WTC11 (cell line): ENCODE measurements around the gene CXCL8. TPM values are rescaled to one million over a fixed set of nuclear protein-coding genes. Genes with fewer than 3 reads are reported as not detected.

Experiments used
- ATAC-seq: fragments of 200-7000 bp; cut with Tn5 transposase; 2 replicates; pipeline ENCODE4 v1.10.0; 2021; ENCODE audit warnings: mild to moderate bottlenecking, moderate library complexity
- CTCF ChIA-PET: fragments of 300-600 bp; sonication (Branson Sonifier 250); formaldehyde crosslinking; loops from one replicate; lab custom pipeline; 2021; ENCODE audit warnings: antibody characterized with exemption; lab: Charles Lee
- POLR2A ChIA-PET: fragments of 350-600 bp; sonication (Branson Sonifier 250); formaldehyde crosslinking; loops from one replicate; lab custom pipeline; 2021; ENCODE audit warnings: antibody characterized with exemption; lab: Charles Lee
- DNase-seq: peaks from one replicate; pipeline ENCODE4 v3.0.0; 2021; ENCODE audit warnings: low spot score
- H3K27ac Mint-ChIP-seq: 2 replicates; pipeline ENCODE4 v1.8.0; 2021; ENCODE audit warnings: mixed read lengths
- H3K27me3 Mint-ChIP-seq: 2 replicates; pipeline ENCODE4 v1.8.0; 2021; ENCODE audit warnings: low read depth, mild to moderate bottlenecking, moderate library complexity, mixed read lengths
- H3K36me3 Mint-ChIP-seq: 2 replicates; pipeline ENCODE4 v1.8.0; 2021; ENCODE audit warnings: mixed read lengths
- H3K4me1 Mint-ChIP-seq: 2 replicates; pipeline ENCODE4 v1.8.0; 2022; ENCODE audit warnings: mixed read lengths
- H3K4me3 Mint-ChIP-seq: 2 replicates; pipeline ENCODE4 v1.8.0; 2021; ENCODE audit warnings: mild to moderate bottlenecking, moderate library complexity, mixed read lengths
- H3K9me3 Mint-ChIP-seq: 2 replicates; pipeline ENCODE4 v1.8.0; 2021; ENCODE audit warnings: mixed read lengths
- CREB1 ChIP-seq: sonication (generic); formaldehyde crosslinking; IDR thresholded peaks from 2 replicates; pipeline ENCODE4 v1.8.0; 2023; ENCODE audit warnings: mild to moderate bottlenecking, missing genetic modification reagents
- EMX1 ChIP-seq: fragments of 250-450 bp; sonication (Bioruptor Pico); IDR thresholded peaks from 2 replicates; pipeline ENCODE4 v1.8.0; 2021; ENCODE audit warnings: mild to moderate bottlenecking
- ETV6 ChIP-seq: sonication (generic); formaldehyde crosslinking; IDR thresholded peaks from 2 replicates; pipeline ENCODE4 v1.8.1; 2022; ENCODE audit warnings: mild to moderate bottlenecking, missing genetic modification reagents
- FOXK1 ChIP-seq: sonication (generic); formaldehyde crosslinking; IDR thresholded peaks from 2 replicates; pipeline ENCODE4 v1.8.0; 2022; ENCODE audit warnings: mild to moderate bottlenecking, moderate library complexity, missing genetic modification reagents
- GRHL2 ChIP-seq: fragments of 250-450 bp; sonication (Bioruptor Pico); IDR thresholded peaks from 2 replicates; pipeline ENCODE4 v1.8.0; 2022; ENCODE audit warnings: mild to moderate bottlenecking, moderate library complexity; ENCODE audit not compliant: insufficient replicate concordance, severe bottlenecking
- KAT7 ChIP-seq: sonication (generic); formaldehyde crosslinking; IDR thresholded peaks from 2 replicates; pipeline ENCODE4 v1.8.1; 2023; ENCODE audit warnings: missing genetic modification reagents, mild to moderate bottlenecking, borderline replicate concordance
- MYBL2 ChIP-seq: sonication (generic); formaldehyde crosslinking; IDR thresholded peaks from 2 replicates; pipeline ENCODE4 v1.8.1; 2023; ENCODE audit warnings: mild to moderate bottlenecking, moderate library complexity, missing genetic modification reagents
- NFATC4 ChIP-seq: fragments of 250-450 bp; sonication (Bioruptor Pico); IDR thresholded peaks from 2 replicates; pipeline ENCODE4 v1.9.0; 2021; ENCODE audit warnings: mild to moderate bottlenecking
- NFE2L1 ChIP-seq: sonication (generic); formaldehyde crosslinking; IDR thresholded peaks from 2 replicates; pipeline ENCODE4 v1.8.1; 2023; ENCODE audit warnings: missing genetic modification reagents
- PRRX2 ChIP-seq: fragments of 250-450 bp; sonication (Bioruptor Pico); IDR thresholded peaks from 2 replicates; pipeline ENCODE4 v1.8.0; 2021; ENCODE audit warnings: mild to moderate bottlenecking
- RORB ChIP-seq: fragments of 250-450 bp; sonication (Bioruptor Pico); IDR thresholded peaks from 2 replicates; pipeline ENCODE4 v1.9.0; 2021; ENCODE audit warnings: mild to moderate bottlenecking
- SOX15 ChIP-seq: fragments of 250-450 bp; sonication (Bioruptor Pico); IDR thresholded peaks from 2 replicates; pipeline ENCODE4 v1.9.0; 2021; ENCODE audit warnings: mild to moderate bottlenecking
- TEAD1 ChIP-seq: sonication (generic); formaldehyde crosslinking; IDR thresholded peaks from 2 replicates; pipeline ENCODE4 v1.8.0; 2022; ENCODE audit warnings: mild to moderate bottlenecking, missing genetic modification reagents
- TP53 ChIP-seq: sonication (generic); formaldehyde crosslinking; IDR thresholded peaks from 2 replicates; pipeline ENCODE4 v1.8.1; 2023; ENCODE audit warnings: mild to moderate bottlenecking, missing genetic modification reagents
- ZNF121 ChIP-seq: sonication (generic); formaldehyde crosslinking; IDR thresholded peaks from 2 replicates; pipeline ENCODE4 v1.8.0; 2023; ENCODE audit warnings: missing genetic modification reagents
- ZNF138 ChIP-seq: sonication (generic); formaldehyde crosslinking; conservative IDR thresholded peaks from 2 replicates; pipeline ENCODE4 v1.8.1; 2022; ENCODE audit warnings: mild to moderate bottlenecking, moderate library complexity, missing genetic modification reagents
- ZNF232 ChIP-seq: sonication (generic); formaldehyde crosslinking; IDR thresholded peaks from 2 replicates; pipeline ENCODE4 v1.8.0; 2022; ENCODE audit warnings: mild to moderate bottlenecking, missing genetic modification reagents
- ZNF263 ChIP-seq: sonication (generic); formaldehyde crosslinking; IDR thresholded peaks from 2 replicates; pipeline ENCODE4 v1.8.1; 2022; ENCODE audit warnings: low read depth, mild to moderate bottlenecking, moderate library complexity, missing genetic modification reagents
- ZNF416 ChIP-seq: fragments of 250-450 bp; sonication (Bioruptor Pico); IDR thresholded peaks from 2 replicates; pipeline ENCODE4 v1.9.0; 2021; ENCODE audit warnings: mild to moderate bottlenecking, inconsistent platforms
- ZNF671 ChIP-seq: fragments of 250-450 bp; sonication (Bioruptor Pico); IDR thresholded peaks from 2 replicates; pipeline ENCODE4 v1.8.0; 2021; ENCODE audit warnings: mild to moderate bottlenecking
- total RNA-seq: library from RNA; stranded (reverse); gene quantifications from 3 replicates; pipeline ENCODE4 v1.2.3, GENCODE V29; 2021
- TF ChIP-seq, protein P1 (sequence below): fragments of 200-600 bp; IDR thresholded peaks from 2 replicates; pipeline ENCODE4 v1.8.0; 2022; ENCODE audit warnings: antibody characterized with exemption
- TF ChIP-seq, protein P2 (sequence below): sonication (generic); formaldehyde crosslinking; IDR thresholded peaks from 2 replicates; pipeline ENCODE4 v1.8.0; 2022; ENCODE audit warnings: mild to moderate bottlenecking, missing genetic modification reagents
- TF ChIP-seq, protein P3 (sequence below): sonication (generic); formaldehyde crosslinking; conservative IDR thresholded peaks from 2 replicates; pipeline ENCODE4 v1.8.1; 2023; ENCODE audit warnings: mild to moderate bottlenecking, low read depth, missing genetic modification reagents, moderate library complexity
- TF ChIP-seq, protein P4 (sequence below): fragments of 250-450 bp; sonication (Bioruptor Pico); IDR thresholded peaks from 2 replicates; pipeline ENCODE4 v1.9.0; 2021; ENCODE audit warnings: moderate library complexity, mild to moderate bottlenecking, inconsistent platforms, borderline replicate concordance
- TF ChIP-seq, protein P5 (sequence below): sonication (generic); formaldehyde crosslinking; IDR thresholded peaks from 2 replicates; pipeline ENCODE4 v1.8.0; 2022; ENCODE audit warnings: mild to moderate bottlenecking, missing genetic modification reagents
- TF ChIP-seq, protein P6 (sequence below): sonication (generic); formaldehyde crosslinking; IDR thresholded peaks from 2 replicates; pipeline ENCODE4 v1.8.0; 2023; ENCODE audit warnings: missing genetic modification reagents, mild to moderate bottlenecking, borderline replicate concordance

CXCL8 gene
- total RNA-seq, 1 experiment from 2014 or later: not detected

DNA sequence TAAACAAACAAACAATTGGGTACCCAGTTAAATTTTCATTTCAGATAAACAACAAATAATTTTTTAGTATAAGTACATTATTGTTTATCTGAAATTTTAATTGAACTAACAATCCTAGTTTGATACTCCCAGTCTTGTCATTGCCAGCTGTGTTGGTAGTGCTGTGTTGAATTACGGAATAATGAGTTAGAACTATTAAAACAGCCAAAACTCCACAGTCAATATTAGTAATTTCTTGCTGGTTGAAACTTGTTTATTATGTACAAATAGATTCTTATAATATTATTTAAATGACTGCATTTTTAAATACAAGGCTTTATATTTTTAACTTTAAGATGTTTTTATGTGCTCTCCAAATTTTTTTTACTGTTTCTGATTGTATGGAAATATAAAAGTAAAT is 2.9 kb downstream of the CXCL8 start (continued):
- TF ChIP-seq, protein P1, sequence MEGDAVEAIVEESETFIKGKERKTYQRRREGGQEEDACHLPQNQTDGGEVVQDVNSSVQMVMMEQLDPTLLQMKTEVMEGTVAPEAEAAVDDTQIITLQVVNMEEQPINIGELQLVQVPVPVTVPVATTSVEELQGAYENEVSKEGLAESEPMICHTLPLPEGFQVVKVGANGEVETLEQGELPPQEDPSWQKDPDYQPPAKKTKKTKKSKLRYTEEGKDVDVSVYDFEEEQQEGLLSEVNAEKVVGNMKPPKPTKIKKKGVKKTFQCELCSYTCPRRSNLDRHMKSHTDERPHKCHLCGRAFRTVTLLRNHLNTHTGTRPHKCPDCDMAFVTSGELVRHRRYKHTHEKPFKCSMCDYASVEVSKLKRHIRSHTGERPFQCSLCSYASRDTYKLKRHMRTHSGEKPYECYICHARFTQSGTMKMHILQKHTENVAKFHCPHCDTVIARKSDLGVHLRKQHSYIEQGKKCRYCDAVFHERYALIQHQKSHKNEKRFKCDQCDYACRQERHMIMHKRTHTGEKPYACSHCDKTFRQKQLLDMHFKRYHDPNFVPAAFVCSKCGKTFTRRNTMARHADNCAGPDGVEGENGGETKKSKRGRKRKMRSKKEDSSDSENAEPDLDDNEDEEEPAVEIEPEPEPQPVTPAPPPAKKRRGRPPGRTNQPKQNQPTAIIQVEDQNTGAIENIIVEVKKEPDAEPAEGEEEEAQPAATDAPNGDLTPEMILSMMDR: no peak
- no peak for TF ChIP-seq KAT7
- no peak for TF ChIP-seq TP53 (CRISPR knock-in tag)
- no peak for TF ChIP-seq CREB1
- no peak for TF ChIP-seq EMX1
- TF ChIP-seq, protein P2, sequence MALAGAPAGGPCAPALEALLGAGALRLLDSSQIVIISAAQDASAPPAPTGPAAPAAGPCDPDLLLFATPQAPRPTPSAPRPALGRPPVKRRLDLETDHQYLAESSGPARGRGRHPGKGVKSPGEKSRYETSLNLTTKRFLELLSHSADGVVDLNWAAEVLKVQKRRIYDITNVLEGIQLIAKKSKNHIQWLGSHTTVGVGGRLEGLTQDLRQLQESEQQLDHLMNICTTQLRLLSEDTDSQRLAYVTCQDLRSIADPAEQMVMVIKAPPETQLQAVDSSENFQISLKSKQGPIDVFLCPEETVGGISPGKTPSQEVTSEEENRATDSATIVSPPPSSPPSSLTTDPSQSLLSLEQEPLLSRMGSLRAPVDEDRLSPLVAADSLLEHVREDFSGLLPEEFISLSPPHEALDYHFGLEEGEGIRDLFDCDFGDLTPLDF (CRISPR knock-in tag): no peak
- TF ChIP-seq NFE2L1: no peak

DNA sequence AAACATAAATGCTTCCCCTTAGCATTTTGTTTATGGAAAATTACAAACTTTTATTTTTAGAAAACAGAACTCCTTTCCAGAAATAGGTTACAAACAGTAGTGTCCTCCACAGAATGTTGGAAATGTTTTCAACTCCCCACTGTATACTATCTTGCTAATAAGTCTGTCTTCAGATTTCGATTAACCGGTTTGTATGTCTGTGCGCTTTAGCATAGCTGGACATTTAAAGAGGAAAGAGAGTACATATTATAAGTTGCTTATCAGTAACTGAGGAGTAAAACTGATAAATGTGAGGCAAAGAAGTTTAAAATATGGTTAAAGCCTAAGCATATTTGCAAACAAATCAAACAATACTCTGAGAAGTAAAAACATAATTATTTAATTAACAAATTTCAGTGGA is 3.4 kb downstream of the CXCL8 start:
- DNase-seq (no peak), ATAC-seq (no peak)
- Mint-ChIP-seq H3K27ac (no peak overlapping the region), H3K27me3 (no peaks in the 10 kb centered on the region), H3K4me1 (no peaks in the 10 kb centered on the region), H3K9me3 (no peaks in the 10 kb centered on the region), H3K4me3 (no peak overlapping the region), H3K36me3 (no peaks in the 10 kb centered on the region)
- ChIA-PET CTCF (no interaction called here), POLR2A (no interaction called here)
- TF ChIP-seq, protein P3, sequence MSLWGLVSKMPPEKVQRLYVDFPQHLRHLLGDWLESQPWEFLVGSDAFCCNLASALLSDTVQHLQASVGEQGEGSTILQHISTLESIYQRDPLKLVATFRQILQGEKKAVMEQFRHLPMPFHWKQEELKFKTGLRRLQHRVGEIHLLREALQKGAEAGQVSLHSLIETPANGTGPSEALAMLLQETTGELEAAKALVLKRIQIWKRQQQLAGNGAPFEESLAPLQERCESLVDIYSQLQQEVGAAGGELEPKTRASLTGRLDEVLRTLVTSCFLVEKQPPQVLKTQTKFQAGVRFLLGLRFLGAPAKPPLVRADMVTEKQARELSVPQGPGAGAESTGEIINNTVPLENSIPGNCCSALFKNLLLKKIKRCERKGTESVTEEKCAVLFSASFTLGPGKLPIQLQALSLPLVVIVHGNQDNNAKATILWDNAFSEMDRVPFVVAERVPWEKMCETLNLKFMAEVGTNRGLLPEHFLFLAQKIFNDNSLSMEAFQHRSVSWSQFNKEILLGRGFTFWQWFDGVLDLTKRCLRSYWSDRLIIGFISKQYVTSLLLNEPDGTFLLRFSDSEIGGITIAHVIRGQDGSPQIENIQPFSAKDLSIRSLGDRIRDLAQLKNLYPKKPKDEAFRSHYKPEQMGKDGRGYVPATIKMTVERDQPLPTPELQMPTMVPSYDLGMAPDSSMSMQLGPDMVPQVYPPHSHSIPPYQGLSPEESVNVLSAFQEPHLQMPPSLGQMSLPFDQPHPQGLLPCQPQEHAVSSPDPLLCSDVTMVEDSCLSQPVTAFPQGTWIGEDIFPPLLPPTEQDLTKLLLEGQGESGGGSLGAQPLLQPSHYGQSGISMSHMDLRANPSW: no peak
- no peak for TF ChIP-seq KAT7
- TF ChIP-seq ZNF671 (CRISPR knock-in tag): no peak
- no peak for TF ChIP-seq SOX15 (CRISPR knock-in tag)
- no peak for TF ChIP-seq MYBL2 (CRISPR knock-in tag)
- no peak for TF ChIP-seq TEAD1 (CRISPR knock-in tag)
- TF ChIP-seq, protein P4, sequence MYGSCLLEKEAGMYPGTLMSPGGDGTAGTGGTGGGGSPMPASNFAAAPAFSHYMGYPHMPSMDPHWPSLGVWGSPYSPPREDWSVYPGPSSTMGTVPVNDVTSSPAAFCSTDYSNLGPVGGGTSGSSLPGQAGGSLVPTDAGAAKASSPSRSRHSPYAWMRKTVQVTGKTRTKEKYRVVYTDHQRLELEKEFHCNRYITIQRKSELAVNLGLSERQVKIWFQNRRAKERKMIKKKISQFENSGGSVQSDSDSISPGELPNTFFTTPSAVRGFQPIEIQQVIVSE (CRISPR knock-in tag): no peak
- no peak for TF ChIP-seq NFATC4 (CRISPR knock-in tag)
- no peak for TF ChIP-seq FOXK1 (CRISPR knock-in tag)
- no peak for TF ChIP-seq ZNF138 (CRISPR knock-in tag)
- TF ChIP-seq ETV6 (CRISPR knock-in tag): no peak
- TF ChIP-seq, protein P5, sequence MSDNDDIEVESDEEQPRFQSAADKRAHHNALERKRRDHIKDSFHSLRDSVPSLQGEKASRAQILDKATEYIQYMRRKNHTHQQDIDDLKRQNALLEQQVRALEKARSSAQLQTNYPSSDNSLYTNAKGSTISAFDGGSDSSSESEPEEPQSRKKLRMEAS (CRISPR knock-in tag): no peak
- no peak for TF ChIP-seq RORB (CRISPR knock-in tag)

DNA sequence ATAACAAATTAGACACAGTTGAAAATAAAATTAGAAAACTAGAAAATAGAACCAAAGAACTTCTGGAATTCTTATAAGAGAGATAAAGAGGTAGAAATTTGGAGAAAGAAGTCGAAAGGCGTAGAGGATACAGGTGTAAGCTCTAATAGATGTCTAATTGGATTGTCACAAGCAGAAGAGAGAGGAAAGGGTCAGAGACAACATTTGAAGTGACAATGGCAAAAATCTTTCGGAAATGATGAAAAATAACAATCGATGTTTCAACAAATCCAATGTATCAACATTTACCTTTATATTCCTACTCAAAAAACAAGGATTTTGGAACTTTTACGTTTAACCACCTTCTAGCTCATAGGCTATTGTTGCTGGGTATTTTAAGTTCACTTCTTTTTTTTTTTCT is 3.8 kb downstream of the CXCL8 start:
- no peak for TF ChIP-seq TP53 (CRISPR knock-in tag)
- no peak for TF ChIP-seq ZNF121 (CRISPR knock-in tag)
- TF ChIP-seq ZNF416 (CRISPR knock-in tag): no peak
- TF ChIP-seq ZNF263 (CRISPR knock-in tag): no peak
- TF ChIP-seq ZNF232 (CRISPR knock-in tag): no peak
- TF ChIP-seq, protein P6, sequence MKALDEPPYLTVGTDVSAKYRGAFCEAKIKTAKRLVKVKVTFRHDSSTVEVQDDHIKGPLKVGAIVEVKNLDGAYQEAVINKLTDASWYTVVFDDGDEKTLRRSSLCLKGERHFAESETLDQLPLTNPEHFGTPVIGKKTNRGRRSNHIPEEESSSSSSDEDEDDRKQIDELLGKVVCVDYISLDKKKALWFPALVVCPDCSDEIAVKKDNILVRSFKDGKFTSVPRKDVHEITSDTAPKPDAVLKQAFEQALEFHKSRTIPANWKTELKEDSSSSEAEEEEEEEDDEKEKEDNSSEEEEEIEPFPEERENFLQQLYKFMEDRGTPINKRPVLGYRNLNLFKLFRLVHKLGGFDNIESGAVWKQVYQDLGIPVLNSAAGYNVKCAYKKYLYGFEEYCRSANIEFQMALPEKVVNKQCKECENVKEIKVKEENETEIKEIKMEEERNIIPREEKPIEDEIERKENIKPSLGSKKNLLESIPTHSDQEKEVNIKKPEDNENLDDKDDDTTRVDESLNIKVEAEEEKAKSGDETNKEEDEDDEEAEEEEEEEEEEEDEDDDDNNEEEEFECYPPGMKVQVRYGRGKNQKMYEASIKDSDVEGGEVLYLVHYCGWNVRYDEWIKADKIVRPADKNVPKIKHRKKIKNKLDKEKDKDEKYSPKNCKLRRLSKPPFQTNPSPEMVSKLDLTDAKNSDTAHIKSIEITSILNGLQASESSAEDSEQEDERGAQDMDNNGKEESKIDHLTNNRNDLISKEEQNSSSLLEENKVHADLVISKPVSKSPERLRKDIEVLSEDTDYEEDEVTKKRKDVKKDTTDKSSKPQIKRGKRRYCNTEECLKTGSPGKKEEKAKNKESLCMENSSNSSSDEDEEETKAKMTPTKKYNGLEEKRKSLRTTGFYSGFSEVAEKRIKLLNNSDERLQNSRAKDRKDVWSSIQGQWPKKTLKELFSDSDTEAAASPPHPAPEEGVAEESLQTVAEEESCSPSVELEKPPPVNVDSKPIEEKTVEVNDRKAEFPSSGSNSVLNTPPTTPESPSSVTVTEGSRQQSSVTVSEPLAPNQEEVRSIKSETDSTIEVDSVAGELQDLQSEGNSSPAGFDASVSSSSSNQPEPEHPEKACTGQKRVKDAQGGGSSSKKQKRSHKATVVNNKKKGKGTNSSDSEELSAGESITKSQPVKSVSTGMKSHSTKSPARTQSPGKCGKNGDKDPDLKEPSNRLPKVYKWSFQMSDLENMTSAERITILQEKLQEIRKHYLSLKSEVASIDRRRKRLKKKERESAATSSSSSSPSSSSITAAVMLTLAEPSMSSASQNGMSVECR (CRISPR knock-in tag): no peak
- TF ChIP-seq SOX15 (CRISPR knock-in tag): no peak
- no peak for TF ChIP-seq GRHL2
- TF ChIP-seq, protein P4 (CRISPR knock-in tag): no peak
- TF ChIP-seq CREB1: no peak
- no peak for TF ChIP-seq PRRX2 (CRISPR knock-in tag)
- no peak for ATAC-seq
- POLR2A ChIA-PET: no interaction called here
- no peaks in the 10 kb centered on the region for H3K9me3 Mint-ChIP-seq
- DNase-seq: no peak
- CTCF ChIA-PET: no interaction called here
- H3K4me3 Mint-ChIP-seq: no peak overlapping the region
- no peaks in the 10 kb centered on the region for H3K27me3 Mint-ChIP-seq
- no peaks in the 10 kb centered on the region for H3K36me3 Mint-ChIP-seq
- no peaks in the 10 kb centered on the region for H3K4me1 Mint-ChIP-seq
- H3K27ac Mint-ChIP-seq: no peak overlapping the region
